ENCODE measurements around the gene HDC. TPM values are rescaled to one million over a fixed set of nuclear protein-coding genes. Genes with fewer than 3 reads are reported as not detected.

Gene HDC
- total RNA-seq, 8 experiments from 2014 or later = 0.15 to 0.57 (median 0.29) TPM; not detected in 4

DNA sequence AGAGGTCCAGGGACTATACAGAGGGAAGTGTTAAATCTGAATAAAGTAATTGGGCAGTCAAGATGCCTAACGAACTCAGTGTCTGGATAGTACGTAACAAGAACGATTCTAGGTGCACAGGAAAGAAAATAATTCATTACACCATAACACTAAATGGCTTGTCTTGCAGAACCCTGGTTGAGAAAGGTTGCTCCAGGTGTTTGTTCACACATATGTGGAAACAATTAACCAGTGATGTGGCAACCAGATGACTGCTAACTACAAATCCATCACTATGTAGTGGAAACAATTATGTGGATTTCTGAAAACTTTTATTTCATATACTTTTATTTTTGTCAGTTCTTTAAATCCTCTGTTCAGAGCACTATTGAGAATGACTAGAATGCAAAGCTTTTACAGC is 10.4 kb upstream of the HDC start:
- no peak overlapping the region for H3K27ac ChIP-seq
- in situ Hi-C loops (cut with MboI; ENCODE audit: low pct_unique_long_range_greater_than_20kb in 2 of 9, low sequenced_read_pairs in 9 of 9, unreplicated experiment in 9 of 9) = no loop called here
- WGBS, 10 experiments = 20 to 100% (median 83%) methylated on average over 1 to 3 of the region's 3 CpGs; no CpG with 5 or more reads in 2 of the 10 experiments
- no peaks in the 10 kb centered on the region for H3K4me1 ChIP-seq (replicated peaks in 1 of 2)
- ATAC-seq (replicated peaks in 6 of 8) = no peak
- H3K4me3 ChIP-seq = no peak overlapping the region

DNA sequence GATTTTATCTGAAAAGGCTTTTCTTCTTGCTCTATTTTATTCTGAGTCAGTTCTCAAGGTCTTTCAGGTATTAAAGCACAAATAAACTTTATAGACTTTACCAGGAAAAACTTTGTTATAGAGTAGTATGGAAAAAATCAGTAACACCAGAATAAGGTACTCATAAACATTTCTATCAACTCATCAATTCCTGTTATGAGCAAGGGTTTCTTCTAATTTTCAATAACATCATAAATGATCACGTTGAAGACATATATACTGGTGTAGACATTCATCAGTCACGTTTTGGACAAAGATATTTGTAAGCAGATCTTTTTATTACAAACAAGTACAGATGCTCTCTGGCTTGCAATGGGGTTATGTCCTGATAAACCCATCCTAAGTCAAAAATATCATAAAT is 9.6 kb upstream of the HDC start:
- no peak for ATAC-seq (replicated peaks in 6 of 8)
- in situ Hi-C loops (cut with MboI; ENCODE audit: low pct_unique_long_range_greater_than_20kb in 2 of 9, low sequenced_read_pairs in 9 of 9, unreplicated experiment in 9 of 9) = no loop called here
- WGBS, 10 experiments = 25 to 80% (median 44%) methylated on average over 1 to 2 of the region's 2 CpGs; no CpG with 5 or more reads in 3 of the 10 experiments
- H3K27ac ChIP-seq = no peak overlapping the region
- no peaks in the 10 kb centered on the region for H3K4me1 ChIP-seq (replicated peaks in 1 of 2)
- no peak overlapping the region for H3K4me3 ChIP-seq

DNA sequence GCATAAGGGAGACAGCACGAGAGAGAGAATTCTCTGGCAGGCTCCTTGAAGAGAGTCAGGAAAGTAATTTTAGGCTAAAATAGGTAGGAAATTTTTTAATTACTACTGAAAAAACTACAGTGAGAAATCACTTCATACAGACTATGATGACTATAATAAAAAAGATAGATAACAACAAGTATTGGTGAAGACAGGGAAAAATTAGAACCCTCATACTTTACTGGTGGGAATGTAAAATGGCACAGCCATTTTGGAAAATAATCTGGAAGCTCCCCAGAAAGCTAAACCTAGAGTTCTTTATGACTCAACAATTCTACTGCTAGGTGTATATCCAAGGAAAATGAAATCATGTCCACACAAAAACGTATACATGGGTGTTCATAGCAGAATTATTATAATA is 2.1 kb upstream of the HDC start:
- Histone ChIP-seq H3K4me1 (replicated peaks in 1 of 2) (no peaks in the 10 kb centered on the region), H3K4me3 (no peak overlapping the region), H3K27ac (no peak overlapping the region)
- no peak for ATAC-seq (replicated peaks in 6 of 8)
- in situ Hi-C loops (cut with MboI; ENCODE audit: low pct_unique_long_range_greater_than_20kb in 2 of 9, low sequenced_read_pairs in 9 of 9, unreplicated experiment in 9 of 9) = no loop called here
- 21 to 81% (median 50%) methylated on average over 1 to 2 of the region's 2 CpGs for WGBS, 10 experiments

DNA sequence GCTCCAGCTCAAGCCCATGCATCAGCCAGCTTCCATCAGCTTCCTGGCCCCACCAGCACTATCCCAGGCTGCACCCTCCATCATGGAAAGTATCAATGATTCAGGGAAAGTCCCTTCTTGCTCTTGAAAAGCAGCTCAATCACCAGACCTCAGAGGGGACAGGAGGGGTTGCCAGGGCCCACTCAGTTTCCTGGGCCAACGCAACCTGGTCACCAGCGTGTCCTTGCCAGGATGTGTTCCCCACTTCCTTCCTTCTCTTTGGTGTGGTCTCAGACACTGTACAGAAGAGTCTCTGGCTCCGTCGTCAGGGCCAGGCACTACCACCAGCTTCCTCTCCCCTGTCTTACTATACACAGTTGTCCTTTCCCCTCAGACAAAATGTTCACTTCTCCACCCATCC is 3.0 kb downstream of the HDC start:
- in situ Hi-C loops (cut with MboI; ENCODE audit: low pct_unique_long_range_greater_than_20kb in 2 of 9, low sequenced_read_pairs in 9 of 9, unreplicated experiment in 9 of 9) = no loop called here
- ATAC-seq (replicated peaks in 6 of 8) = no peak
- Histone ChIP-seq H3K27ac (no peak overlapping the region), H3K4me3 (no peak overlapping the region), H3K4me1 (replicated peaks in 1 of 2) (no peaks in the 10 kb centered on the region)
- 80 to 100% (median 94%) methylated on average over 1 to 3 of the region's 4 CpGs; no CpG with 5 or more reads in 6 of the 10 experiments for WGBS, 10 experiments

DNA sequence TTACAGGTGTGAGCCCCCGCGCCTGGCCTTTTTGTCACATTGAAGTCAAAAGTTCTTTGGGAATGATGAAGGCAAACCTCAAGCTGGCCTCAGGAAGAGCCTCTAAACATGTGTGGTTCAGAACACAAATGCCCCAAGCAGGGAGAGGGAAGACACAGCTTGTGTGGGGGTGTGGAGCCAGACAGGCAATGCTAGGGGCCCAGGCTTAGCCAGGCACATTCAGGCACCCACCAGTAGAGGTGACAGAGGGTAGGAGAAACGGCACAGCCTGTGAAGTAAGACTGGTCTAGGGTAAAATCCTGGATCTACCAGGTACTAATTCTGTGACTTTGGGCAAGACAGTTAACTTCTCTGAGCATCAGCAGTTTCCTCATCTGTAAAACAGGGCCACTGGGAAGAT is 3.5 kb downstream of the HDC start:
- WGBS, 10 experiments = 40 to 100% (median 85%) methylated on average over 1 to 3 of the region's 3 CpGs; no CpG with 5 or more reads in 6 of the 10 experiments
- Histone ChIP-seq H3K4me1 (replicated peaks in 1 of 2) (no peaks in the 10 kb centered on the region), H3K4me3 (no peak overlapping the region), H3K27ac (no peak overlapping the region)
- peak in 1 of 8 experiments; percentile 52 for ATAC-seq (replicated peaks in 6 of 8)
- in situ Hi-C loops (cut with MboI; ENCODE audit: low pct_unique_long_range_greater_than_20kb in 2 of 9, low sequenced_read_pairs in 9 of 9, unreplicated experiment in 9 of 9) = no loop called here

DNA sequence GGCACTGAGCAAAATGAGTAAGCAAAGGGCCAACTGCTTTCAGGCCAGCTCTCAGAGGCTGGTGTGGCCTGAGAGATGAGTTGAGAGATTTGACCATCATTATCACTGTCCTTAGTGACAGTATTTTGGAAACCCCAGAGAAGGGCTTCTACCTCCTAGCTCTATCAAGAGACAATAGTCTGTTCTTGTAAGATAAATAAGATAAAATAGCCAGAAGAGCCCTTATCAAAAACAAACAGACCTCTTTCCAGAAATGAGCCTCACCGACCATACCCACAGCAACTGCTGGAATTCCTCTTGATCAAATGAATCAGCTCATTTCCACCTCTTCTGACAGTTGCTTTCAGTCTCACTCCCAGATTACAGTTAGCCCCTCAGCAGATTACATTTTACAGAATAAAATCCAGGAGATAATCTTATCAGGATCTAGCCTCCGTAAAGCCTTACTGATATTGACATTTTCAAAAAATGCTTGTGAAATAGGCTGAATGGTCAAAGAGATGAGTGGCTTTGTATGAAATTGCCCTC is 4.5 kb downstream of the HDC start:
- no peaks in the 10 kb centered on the region for H3K4me1 ChIP-seq (replicated peaks in 1 of 2)
- no peak overlapping the region for H3K27ac ChIP-seq
- H3K4me3 ChIP-seq = no peak overlapping the region
- 56 to 100% (median 80%) methylated on average over 1 to 2 of the region's 2 CpGs; no CpG with 5 or more reads in 3 of the 10 experiments for WGBS, 10 experiments
- ATAC-seq (replicated peaks in 6 of 8) = no peak
- in situ Hi-C loops (cut with MboI; ENCODE audit: low pct_unique_long_range_greater_than_20kb in 2 of 9, low sequenced_read_pairs in 9 of 9, unreplicated experiment in 9 of 9) = no loop called here

DNA sequence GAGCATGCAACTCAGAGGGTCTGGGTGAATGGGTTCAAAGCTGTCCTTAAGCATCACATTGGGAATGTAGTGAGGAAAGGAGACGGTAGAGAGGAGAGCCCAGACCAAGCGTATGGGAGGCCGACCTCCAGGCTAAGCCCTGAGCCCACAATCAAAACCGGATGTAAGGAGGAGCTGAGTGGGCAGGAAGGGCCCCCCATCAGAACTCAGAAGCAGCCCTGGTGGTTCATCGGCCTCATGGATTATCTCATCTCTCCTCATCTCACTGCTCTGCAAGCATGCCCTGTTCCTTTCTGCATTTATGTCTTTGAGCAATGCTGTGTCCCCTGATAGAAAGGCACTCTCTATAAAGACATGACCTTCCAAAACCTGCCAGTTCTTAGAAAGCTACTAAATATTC is 6.2 kb downstream of the HDC start:
- Histone ChIP-seq H3K27ac (no peak overlapping the region), H3K4me3 (no peak overlapping the region), H3K4me1 (replicated peaks in 1 of 2) (no peaks in the 10 kb centered on the region)
- 38 to 100% (median 77%) methylated on average over 2 to 5 of the region's 5 CpGs; no CpG with 5 or more reads in 5 of the 10 experiments for WGBS, 10 experiments
- in situ Hi-C loops (cut with MboI; ENCODE audit: low pct_unique_long_range_greater_than_20kb in 2 of 9, low sequenced_read_pairs in 9 of 9, unreplicated experiment in 9 of 9) = no loop called here
- no peak for ATAC-seq (replicated peaks in 6 of 8)

DNA sequence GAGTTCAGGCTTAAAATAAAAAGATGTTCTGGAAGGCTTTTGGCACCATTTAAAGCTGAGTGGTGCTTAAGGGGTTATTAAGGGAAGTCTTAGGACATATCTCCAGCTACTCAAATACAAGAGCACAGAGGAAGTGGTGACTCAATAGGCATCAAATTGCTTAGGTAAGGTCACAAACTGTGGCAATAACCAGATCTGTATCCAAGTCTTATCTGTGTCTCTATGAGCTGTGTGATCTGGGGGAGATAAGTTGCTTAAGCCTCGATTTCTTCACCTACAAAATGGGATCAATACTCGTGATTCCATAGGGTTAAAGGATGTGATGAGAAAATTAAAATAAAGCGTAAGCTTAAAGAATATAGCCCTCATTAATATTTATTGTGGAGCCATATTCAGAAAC is 7.6 kb downstream of the HDC start:
- no peak for ATAC-seq (replicated peaks in 6 of 8)
- WGBS, 10 experiments = 33 to 100% (median 79%) methylated on average over 1 to 3 of the region's 3 CpGs; no CpG with 5 or more reads in 3 of the 10 experiments
- Histone ChIP-seq H3K4me3 (no peak overlapping the region), H3K27ac (no peak overlapping the region), H3K4me1 (replicated peaks in 1 of 2) (no peaks in the 10 kb centered on the region)
- in situ Hi-C loops (cut with MboI; ENCODE audit: low pct_unique_long_range_greater_than_20kb in 2 of 9, low sequenced_read_pairs in 9 of 9, unreplicated experiment in 9 of 9) = no loop called here

DNA sequence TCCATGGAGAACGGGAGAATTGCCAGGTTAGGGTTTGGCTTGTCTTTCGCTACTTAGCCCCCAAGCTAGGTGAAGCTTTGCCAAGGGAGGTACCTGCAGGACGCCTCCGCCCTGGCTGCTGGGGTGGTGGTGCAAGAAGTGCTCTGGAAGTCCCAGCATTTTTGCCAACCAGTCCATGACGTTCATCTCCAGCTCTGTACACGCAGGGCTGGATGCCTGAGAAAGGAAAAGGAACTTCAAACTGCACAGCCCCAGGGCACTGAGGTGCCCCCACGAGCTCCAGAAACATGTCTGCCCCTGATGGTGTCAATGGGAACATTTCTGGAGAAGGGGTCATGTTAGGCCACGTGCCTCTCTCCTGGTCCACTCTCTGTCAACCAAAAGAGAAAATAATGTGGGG is 8.2 kb downstream of the HDC start:
- Histone ChIP-seq H3K4me3 (no peak overlapping the region), H3K4me1 (replicated peaks in 1 of 2) (no peaks in the 10 kb centered on the region), H3K27ac (no peak overlapping the region)
- no peak for ATAC-seq (replicated peaks in 6 of 8)
- 53 to 100% (median 69%) methylated on average over 1 to 7 of the region's 8 CpGs; no CpG with 5 or more reads in 2 of the 10 experiments for WGBS, 10 experiments
- in situ Hi-C loops (cut with MboI; ENCODE audit: low pct_unique_long_range_greater_than_20kb in 2 of 9, low sequenced_read_pairs in 9 of 9, unreplicated experiment in 9 of 9) = no loop called here

DNA sequence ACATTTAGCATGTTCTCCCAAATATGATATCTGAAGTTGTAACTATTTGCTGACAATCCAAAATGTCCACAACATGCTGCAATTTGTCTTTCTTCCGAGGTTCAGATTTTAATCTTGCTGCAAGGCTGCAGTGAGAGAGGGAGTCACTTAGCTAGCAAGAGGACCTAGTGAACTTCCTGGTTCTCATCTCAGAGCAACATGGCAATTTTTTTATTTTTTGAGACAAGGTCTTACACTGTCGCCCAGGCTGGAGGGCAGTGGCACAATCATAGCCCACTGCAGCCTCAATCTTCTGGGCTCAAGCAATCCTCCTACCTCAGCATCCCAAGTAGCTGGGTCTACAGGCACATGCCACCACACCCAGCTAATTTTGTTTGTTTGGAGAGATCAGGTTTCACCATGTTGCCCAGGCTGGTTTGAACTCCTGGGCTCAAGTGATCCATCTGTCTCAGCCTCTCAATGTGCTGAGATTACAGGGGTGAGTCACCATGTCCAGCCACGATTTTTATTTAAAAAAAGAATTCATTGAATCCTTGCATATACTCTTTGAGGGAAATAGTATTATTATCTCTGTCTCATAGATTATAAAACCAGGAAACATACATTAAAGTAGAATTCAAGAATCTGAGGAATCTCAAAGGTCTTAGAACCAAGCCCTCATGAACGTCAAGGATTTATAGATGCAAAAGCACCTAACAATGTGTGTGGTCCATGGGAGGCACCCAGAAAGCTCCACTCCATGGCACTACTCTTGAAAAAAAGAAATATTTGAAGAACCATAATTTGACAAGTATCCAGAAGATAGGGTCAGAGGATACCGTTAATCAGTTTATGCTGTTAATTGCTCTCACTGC is 9.1 kb downstream of the HDC start:
- WGBS, 10 experiments = 14 to 100% (median 56%) methylated on average over 1 to 5 of the region's 5 CpGs; no CpG with 5 or more reads in 1 of the 10 experiments
- no peak overlapping the region for H3K4me3 ChIP-seq
- in situ Hi-C loops (cut with MboI; ENCODE audit: low pct_unique_long_range_greater_than_20kb in 2 of 9, low sequenced_read_pairs in 9 of 9, unreplicated experiment in 9 of 9) = no loop called here
- H3K27ac ChIP-seq = no peak overlapping the region
- H3K4me1 ChIP-seq (replicated peaks in 1 of 2) = no peaks in the 10 kb centered on the region
- ATAC-seq (replicated peaks in 6 of 8) = peak in 3 of 8 experiments; percentile 84 to 96 (median 96)

DNA sequence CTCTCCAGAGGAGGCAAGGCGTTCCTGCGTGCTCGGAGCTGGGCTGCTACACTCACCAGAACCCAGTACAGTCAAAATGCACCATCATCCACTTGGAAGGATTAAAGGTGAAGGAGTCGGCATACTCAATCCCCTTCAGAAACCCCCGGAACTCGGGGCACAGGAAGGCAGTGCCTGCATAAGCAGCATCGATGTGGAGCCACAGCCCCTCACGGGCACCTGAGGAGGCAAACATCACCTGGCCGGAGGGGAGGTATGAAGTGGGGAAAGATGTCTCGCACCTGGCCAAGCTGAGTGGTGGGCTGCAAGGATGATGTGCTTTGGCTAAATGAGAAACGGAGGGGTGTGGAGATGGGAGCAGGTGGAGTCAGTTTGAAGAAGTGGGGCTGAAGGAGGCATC is 13.0 kb downstream of the HDC start:
- WGBS, 10 experiments = 40 to 100% (median 87%) methylated on average over 1 to 9 of the region's 11 CpGs; no CpG with 5 or more reads in 2 of the 10 experiments
- Histone ChIP-seq H3K27ac (no peak overlapping the region), H3K4me3 (no peak overlapping the region), H3K4me1 (replicated peaks in 1 of 2) (no peaks in the 10 kb centered on the region)
- in situ Hi-C loops (cut with MboI; ENCODE audit: low pct_unique_long_range_greater_than_20kb in 2 of 9, low sequenced_read_pairs in 9 of 9, unreplicated experiment in 9 of 9) = no loop called here
- ATAC-seq (replicated peaks in 6 of 8) = no peak

DNA sequence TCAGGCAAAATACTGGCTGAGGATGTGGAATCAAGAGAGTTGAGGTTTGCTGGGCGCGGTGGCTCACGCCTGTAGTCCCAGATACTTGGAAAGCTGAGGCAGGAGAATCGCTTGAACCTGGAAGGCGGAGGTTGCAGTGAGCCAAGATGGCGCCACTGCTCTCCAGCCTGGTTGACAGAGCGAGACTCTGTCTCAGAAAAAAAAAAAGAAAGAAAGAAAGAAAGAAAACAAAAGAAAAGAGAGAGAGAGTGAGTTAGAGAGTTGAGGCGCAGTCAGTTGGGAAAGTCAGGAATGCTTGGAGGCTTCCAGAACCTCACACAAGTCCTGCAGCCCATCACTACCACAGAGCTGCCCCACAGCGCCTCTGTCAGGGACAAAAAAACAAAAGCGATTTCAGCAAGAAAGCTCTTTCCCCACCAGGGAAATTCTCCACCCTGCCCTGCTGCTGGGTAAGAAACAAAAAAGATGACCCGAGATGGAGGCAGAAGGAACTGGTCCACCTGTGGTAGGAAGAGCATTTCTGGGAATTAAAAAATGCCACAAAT is 13.8 kb downstream of the HDC start:
- WGBS, 10 experiments = 20 to 100% (median 86%) methylated on average over 2 to 11 of the region's 11 CpGs
- H3K4me3 ChIP-seq = no peak overlapping the region
- ATAC-seq (replicated peaks in 6 of 8) = no peak
- H3K4me1 ChIP-seq (replicated peaks in 1 of 2) = no peaks in the 10 kb centered on the region
- no peak overlapping the region for H3K27ac ChIP-seq
- in situ Hi-C loops (cut with MboI; ENCODE audit: low pct_unique_long_range_greater_than_20kb in 2 of 9, low sequenced_read_pairs in 9 of 9, unreplicated experiment in 9 of 9) = no loop called here

DNA sequence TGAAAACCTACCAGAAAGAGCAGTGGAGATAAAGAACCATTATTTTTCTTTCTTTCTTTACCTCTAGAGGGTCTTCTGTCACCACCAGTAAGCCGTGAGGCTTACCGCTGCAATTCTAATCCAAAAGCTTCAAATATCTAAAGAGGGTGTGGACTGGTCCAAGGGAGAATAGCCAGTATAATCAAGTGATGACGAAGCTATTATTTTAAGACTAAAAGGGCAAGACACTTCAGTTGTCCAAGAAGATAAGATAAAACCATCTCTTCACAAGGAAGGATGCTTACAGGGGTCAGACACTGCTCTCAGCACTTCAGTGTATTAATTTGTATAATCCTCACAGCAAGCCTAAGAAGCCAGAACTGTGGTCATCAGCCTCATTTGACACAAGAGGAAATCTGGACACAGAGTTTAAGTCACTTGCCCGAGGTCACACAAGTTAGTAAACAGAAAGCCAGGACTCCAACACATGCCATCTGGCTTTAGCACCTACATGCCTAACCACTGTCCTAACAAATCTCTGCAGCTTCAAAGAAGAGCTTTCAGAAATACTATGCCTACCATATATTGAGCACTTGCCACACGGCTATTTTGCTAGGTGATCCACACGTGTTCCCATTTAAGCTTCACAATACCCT is 14.6 kb downstream of the HDC start:
- Histone ChIP-seq H3K4me1 (replicated peaks in 1 of 2) (no peaks in the 10 kb centered on the region), H3K4me3 (no peak overlapping the region), H3K27ac (no peak overlapping the region)
- peak in 2 of 8 experiments; percentile 13 to 35 for ATAC-seq (replicated peaks in 6 of 8)
- WGBS, 10 experiments = 13 to 95% (median 68%) methylated on average over 1 to 6 of the region's 6 CpGs; no CpG with 5 or more reads in 3 of the 10 experiments
- in situ Hi-C loops (cut with MboI; ENCODE audit: low pct_unique_long_range_greater_than_20kb in 2 of 9, low sequenced_read_pairs in 9 of 9, unreplicated experiment in 9 of 9) = no loop called here

Data from motor neuron (in vitro differentiated cells).